Chondrocyte (in vitro differentiated cells): ENCODE results near the gene CPEB4. TPM values are rescaled to one million over a fixed set of nuclear protein-coding genes. Genes with fewer than 3 reads are reported as not detected.

Source experiments
- DNase-seq: peaks from one replicate; pipeline ENCODE4 v3.0.0; 2021; ENCODE audit warnings: mixed read lengths, low spot score
- H3K27ac Mint-ChIP-seq: one replicate; pipeline ENCODE4 v1.8.0; 2021; ENCODE audit warnings: mild to moderate bottlenecking, moderate library complexity, mixed read lengths; ENCODE audit not compliant: unreplicated experiment
- H3K27me3 Mint-ChIP-seq: 2 replicates; pipeline ENCODE4 v1.8.0; 2021; ENCODE audit warnings: low read depth, mixed read lengths
- H3K36me3 Mint-ChIP-seq: 2 replicates; pipeline ENCODE4 v1.8.0; 2021; ENCODE audit warnings: low read depth, mixed read lengths
- H3K4me1 Mint-ChIP-seq: 2 replicates; pipeline ENCODE4 v1.8.0; 2021; ENCODE audit warnings: low read depth, mild to moderate bottlenecking, mixed read lengths
- H3K4me3 Mint-ChIP-seq: one replicate; pipeline ENCODE4 v1.8.0; 2021; ENCODE audit warnings: mild to moderate bottlenecking, moderate library complexity, mixed read lengths; ENCODE audit not compliant: unreplicated experiment
- H3K9me3 Mint-ChIP-seq: 2 replicates; pipeline ENCODE4 v1.8.0; 2021; ENCODE audit warnings: low read depth, mixed read lengths
- CTCF ChIP-seq: fragments of 200-600 bp; sonication (generic); IDR thresholded peaks from 2 replicates; pipeline ENCODE4 v1.5.0; 2021; ENCODE audit warnings: antibody characterized with exemption, mild to moderate bottlenecking, moderate library complexity
- total RNA-seq: library from RNA; stranded (reverse); gene quantifications from 3 replicates; pipeline ENCODE4 v1.2.1, GENCODE V29; 2021

CPEB4 gene
- total RNA-seq, 1 donor from 2014 or later, result 27.1 TPM

- Mint-ChIP-seq H3K27ac (no peak overlapping the region), H3K36me3 (no peaks in the 10 kb centered on the region), H3K4me3 (no peak overlapping the region)
Observed at GRCh38 chr5:173868096-173868880, 19.9 kb upstream of the CPEB4 start.

GRCh38 chr5:173869316-173869715, 18.8 kb upstream of the CPEB4 start:
- DNase-seq, result no peak
- no peak overlapping the region for H3K4me3 Mint-ChIP-seq
- H3K4me1 Mint-ChIP-seq, result no peaks in the 10 kb centered on the region
- peaks cover 11% of the 10 kb centered on the region for H3K9me3 Mint-ChIP-seq
- TF ChIP-seq CTCF, result no peak
- H3K36me3 Mint-ChIP-seq, result no peaks in the 10 kb centered on the region
- no peak overlapping the region for H3K27ac Mint-ChIP-seq
- no peaks in the 10 kb centered on the region for H3K27me3 Mint-ChIP-seq

More at GRCh38 chr5:173868096-173868880, 19.9 kb upstream of the CPEB4 start:
- TF ChIP-seq CTCF, result no peak
- H3K9me3 Mint-ChIP-seq, result peaks cover 8% of the 10 kb centered on the region
- no peaks in the 10 kb centered on the region for H3K27me3 Mint-ChIP-seq
- no peak for DNase-seq
- H3K4me1 Mint-ChIP-seq, result no peaks in the 10 kb centered on the region

- no peaks in the 10 kb centered on the region for H3K36me3 Mint-ChIP-seq
- H3K9me3 Mint-ChIP-seq, result peaks cover 2% of the 10 kb centered on the region
- H3K4me1 Mint-ChIP-seq, result no peaks in the 10 kb centered on the region
- no peak overlapping the region for H3K27ac Mint-ChIP-seq
- H3K27me3 Mint-ChIP-seq, result no peaks in the 10 kb centered on the region
- no peak for DNase-seq
- TF ChIP-seq CTCF, result no peak
- H3K4me3 Mint-ChIP-seq, result no peak overlapping the region
Observed at GRCh38 chr5:173872957-173873305, 15.2 kb upstream of the CPEB4 start.

GRCh38 chr5:173873306-173873922, 14.7 kb upstream of the CPEB4 start:
- Mint-ChIP-seq H3K4me3 (no peak overlapping the region), H3K36me3 (no peaks in the 10 kb centered on the region), H3K27me3 (no peaks in the 10 kb centered on the region), H3K27ac (no peak overlapping the region), H3K4me1 (no peaks in the 10 kb centered on the region), H3K9me3 (peaks cover 2% of the 10 kb centered on the region)
- TF ChIP-seq CTCF, result no peak
- no peak for DNase-seq

GRCh38 chr5:173875189-173875588, 13.0 kb upstream of the CPEB4 start:
- no peaks in the 10 kb centered on the region for H3K4me1 Mint-ChIP-seq
- H3K27ac Mint-ChIP-seq, result no peak overlapping the region
- no peak for DNase-seq
- H3K9me3 Mint-ChIP-seq, result peaks cover 2% of the 10 kb centered on the region
- no peaks in the 10 kb centered on the region for H3K27me3 Mint-ChIP-seq
- no peak overlapping the region for H3K4me3 Mint-ChIP-seq
- no peaks in the 10 kb centered on the region for H3K36me3 Mint-ChIP-seq
- TF ChIP-seq CTCF, result no peak
